Left lung (tissue), 10 donors: ENCODE results near the gene DGKB. TPM values are rescaled to one million over a fixed set of nuclear protein-coding genes. Genes with fewer than 3 reads are reported as not detected.
A peak's percentile ranks its signal among the peaks of the same experiment; 100 is the strongest.

Source experiments
- ATAC-seq: fragments of 200-7000 bp; cut with Tn5 transposase; one replicate; pipeline ENCODE4 v1.9.1; 2020; ENCODE audit warnings: moderate library complexity
- DNase-seq, 4 donors: peaks; one replicate each; pipeline ENCODE4 v3.0.0-alpha.2; 2013 to 2020
- H3K27ac ChIP-seq, 2 donors: fragments of 200-600 bp; sonication (generic) in 1 of 2; one replicate each; pipeline versions ENCODE4 v1.5.0 to v1.8.0; 2020 to 2021
- H3K27me3 ChIP-seq, 2 donors: fragments of 200-600 bp; sonication (generic) in 1 of 2; one replicate each; pipeline versions ENCODE4 v1.5.0 to v1.8.0; 2020 to 2021
- H3K36me3 ChIP-seq, 2 donors: fragments of 200-600 bp; sonication (generic) in 1 of 2; one replicate each; pipeline versions ENCODE4 v1.5.0 to v1.8.0; 2020 to 2021
- H3K4me1 ChIP-seq, 2 donors: fragments of 200-600 bp; one replicate each; pipeline ENCODE4 v1.8.0; 2021
- H3K4me3 ChIP-seq, 2 donors: fragments of 200-600 bp; sonication (generic) in 1 of 2; one replicate each; pipeline versions ENCODE4 v1.5.0 to v1.8.0; 2020 to 2021; ENCODE audit warnings: mild to moderate bottlenecking in 1 of 2
- H3K9me3 ChIP-seq, 2 donors: fragments of 200-600 bp; sonication (generic) in 1 of 2; one replicate each; pipeline versions ENCODE4 v1.5.0 to v1.8.0; 2020 to 2021
- intact Hi-C, 2 donors: fragments of 100-400 bp; cut with DNase I; formaldehyde crosslinking; loops; one replicate each; pipeline versions ENCODE4 v1.11.2 to v1.14.2; 2022
- polyA plus RNA-seq, 6 donors: library from polyadenylated mRNA; unstranded; fragments of 120-200 nt; gene quantifications; one replicate each; pipeline ENCODE4 v1.2.1, GENCODE V29; 2013; ENCODE audit not compliant: insufficient read length in 6 of 6
- total RNA-seq, 2 donors: library from RNA; stranded (reverse); fragmentation: NEBNext Ultra II Directional; extraction: Animal tissue kit (Norgen Biotek cat#: 25700); gene quantifications; one replicate each; pipeline ENCODE4 v1.2.1, GENCODE V29; 2021
- TF ChIP-seq, protein P1 (sequence below), 2 donors: fragments of 200-600 bp; sonication (generic) in 1 of 2; IDR thresholded peaks; one replicate each; pipeline versions ENCODE4 v1.5.0 to v1.8.0; 2021; ENCODE audit warnings: antibody characterized with exemption in 2 of 2
- donor health status: DM: no; HTN: yes; CAD: no.
- donor health status: DM: no; HTN: no; CAD: no.

The DGKB gene
- total and polyA plus RNA-seq, 8 donors = 0.15 to 0.31 (median 0.27) TPM; not detected in 1

DNA sequence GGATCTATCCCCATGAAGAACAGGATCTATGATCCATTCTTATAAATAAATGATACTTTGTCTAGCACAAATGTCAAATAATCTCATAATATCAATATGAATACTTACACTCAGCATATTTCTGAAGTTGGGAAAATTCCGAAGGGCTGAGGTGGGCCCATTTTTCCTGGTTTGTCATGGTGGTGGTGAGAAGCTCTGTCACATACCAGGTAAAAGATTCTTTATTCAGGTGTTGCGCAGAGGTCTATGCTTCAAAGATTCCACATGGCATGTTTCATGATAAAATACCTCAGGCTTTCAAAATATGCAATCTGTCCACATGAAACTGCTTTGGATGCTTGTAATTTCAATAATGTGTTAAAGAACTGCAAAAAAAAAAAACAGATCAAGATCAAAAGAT lies 61.5 kb downstream of the DGKB start:
- Histone ChIP-seq H3K36me3 (no peaks in the 10 kb centered on the region), H3K9me3 (peaks cover 0 to 3% of the 10 kb centered on the region in 2 donors), H3K4me3 (no peak overlapping the region), H3K27me3 (no peaks in the 10 kb centered on the region), H3K4me1 (no peaks in the 10 kb centered on the region), H3K27ac (no peak overlapping the region)
- ATAC-seq (no peak), DNase-seq (no peak)
- TF ChIP-seq, protein P1, sequence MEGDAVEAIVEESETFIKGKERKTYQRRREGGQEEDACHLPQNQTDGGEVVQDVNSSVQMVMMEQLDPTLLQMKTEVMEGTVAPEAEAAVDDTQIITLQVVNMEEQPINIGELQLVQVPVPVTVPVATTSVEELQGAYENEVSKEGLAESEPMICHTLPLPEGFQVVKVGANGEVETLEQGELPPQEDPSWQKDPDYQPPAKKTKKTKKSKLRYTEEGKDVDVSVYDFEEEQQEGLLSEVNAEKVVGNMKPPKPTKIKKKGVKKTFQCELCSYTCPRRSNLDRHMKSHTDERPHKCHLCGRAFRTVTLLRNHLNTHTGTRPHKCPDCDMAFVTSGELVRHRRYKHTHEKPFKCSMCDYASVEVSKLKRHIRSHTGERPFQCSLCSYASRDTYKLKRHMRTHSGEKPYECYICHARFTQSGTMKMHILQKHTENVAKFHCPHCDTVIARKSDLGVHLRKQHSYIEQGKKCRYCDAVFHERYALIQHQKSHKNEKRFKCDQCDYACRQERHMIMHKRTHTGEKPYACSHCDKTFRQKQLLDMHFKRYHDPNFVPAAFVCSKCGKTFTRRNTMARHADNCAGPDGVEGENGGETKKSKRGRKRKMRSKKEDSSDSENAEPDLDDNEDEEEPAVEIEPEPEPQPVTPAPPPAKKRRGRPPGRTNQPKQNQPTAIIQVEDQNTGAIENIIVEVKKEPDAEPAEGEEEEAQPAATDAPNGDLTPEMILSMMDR (IDR thresholded peaks at IDR 0.05) = no peak
- intact Hi-C loops = no loop called here

GRCh38 chr7:14839307-14839706 lies 63.2 kb downstream of the DGKB start:
- H3K4me3 ChIP-seq = no peak overlapping the region
- no peaks in the 10 kb centered on the region for H3K27me3 ChIP-seq
- H3K4me1 ChIP-seq = no peaks in the 10 kb centered on the region
- DNase-seq = no peak
- H3K36me3 ChIP-seq = no peaks in the 10 kb centered on the region
- intact Hi-C loops = no loop called here
- TF ChIP-seq, protein P1 (IDR thresholded peaks at IDR 0.05) = no peak
- no peak for ATAC-seq
- H3K9me3 ChIP-seq = no peaks in the 10 kb centered on the region
- no peak overlapping the region for H3K27ac ChIP-seq

- H3K4me3 ChIP-seq = no peak overlapping the region
- no peaks in the 10 kb centered on the region for H3K4me1 ChIP-seq
- ATAC-seq (no peak), DNase-seq (no peak)
- H3K36me3 ChIP-seq = no peaks in the 10 kb centered on the region
- H3K27ac ChIP-seq = no peak overlapping the region
- intact Hi-C loops = no loop called here
- TF ChIP-seq, protein P1 (IDR thresholded peaks at IDR 0.05) = no peak
- no peaks in the 10 kb centered on the region for H3K27me3 ChIP-seq
- no peaks in the 10 kb centered on the region for H3K9me3 ChIP-seq
Measured at GRCh38 chr7:14837216-14837615, 65.3 kb downstream of the DGKB start.

- intact Hi-C loops = no loop called here
Measured at GRCh38 chr7:14836571-14837189, 65.9 kb downstream of the DGKB start.

DNA sequence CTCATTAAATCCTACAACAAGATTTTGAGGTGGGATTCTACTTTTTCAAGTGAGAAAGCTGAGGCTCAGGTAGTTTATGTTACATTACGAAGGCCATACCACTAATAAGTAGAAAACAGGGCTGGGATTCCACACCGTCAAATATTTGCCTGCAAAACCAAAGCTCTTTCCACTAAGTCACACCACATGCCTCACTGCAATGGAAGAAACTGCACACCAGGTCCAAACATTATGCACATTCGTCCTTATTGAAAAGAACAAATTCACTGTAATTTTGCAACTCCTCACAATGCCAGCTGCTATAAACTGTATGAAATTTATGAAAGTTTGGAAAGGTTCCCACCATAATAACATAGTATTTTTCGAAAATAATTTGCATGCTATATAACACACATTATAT lies 66.5 kb downstream of the DGKB start:
- Histone ChIP-seq H3K27ac (no peak overlapping the region), H3K36me3 (no peaks in the 10 kb centered on the region), H3K4me1 (no peaks in the 10 kb centered on the region), H3K4me3 (no peak overlapping the region), H3K9me3 (no peaks in the 10 kb centered on the region), H3K27me3 (no peaks in the 10 kb centered on the region)
- TF ChIP-seq, protein P1 (IDR thresholded peaks at IDR 0.05) = no peak
- ATAC-seq (no peak), DNase-seq (no peak)
- intact Hi-C loops = no loop called here

More at GRCh38 chr7:14836571-14837189, 65.9 kb downstream of the DGKB start:
- H3K36me3 ChIP-seq = no peaks in the 10 kb centered on the region
- TF ChIP-seq, protein P1 (IDR thresholded peaks at IDR 0.05) = no peak
- no peaks in the 10 kb centered on the region for H3K4me1 ChIP-seq
- no peak overlapping the region for H3K27ac ChIP-seq
- no peaks in the 10 kb centered on the region for H3K9me3 ChIP-seq
- peak in 1 of 4 donors; percentile 10 for DNase-seq
- no peak for ATAC-seq
- H3K4me3 ChIP-seq = no peak overlapping the region
- no peaks in the 10 kb centered on the region for H3K27me3 ChIP-seq
